GM23338 (cell line): ENCODE measurements around the gene ADGRG4. TPM values are rescaled to one million over a fixed set of nuclear protein-coding genes. Genes with fewer than 3 reads are reported as not detected.

Source experiments
- ATAC-seq: fragments of 200-7000 bp; cut with Tn5 transposase; 3 replicates; pipeline ENCODE4 v1.9.1; 2020
- DNase-seq: peaks from one replicate; pipeline ENCODE4 v3.0.0-alpha.2; 2015; ENCODE audit warnings: low spot score
- H2AFZ ChIP-seq: fragments of 200-600 bp; sonication (generic); 2 replicates; pipeline ENCODE4 v1.8.0; 2016; ENCODE audit warnings: antibody characterized with exemption, mild to moderate bottlenecking, moderate library complexity
- H3F3A ChIP-seq: fragments of 200-600 bp; sonication (generic); replicated peaks from 2 replicates; pipeline ENCODE4 v1.8.0; 2017; ENCODE audit warnings: antibody characterized with exemption, mixed run types, low read depth
- H3K27ac ChIP-seq: fragments of 200-600 bp; sonication (generic); 2 replicates; pipeline ENCODE4 v1.6.1; 2016; ENCODE audit warnings: low read depth
- H3K27me3 ChIP-seq: fragments of 200-600 bp; sonication (generic); 2 replicates; pipeline ENCODE4 v1.8.0; 2016; ENCODE audit warnings: mild to moderate bottlenecking, mixed run types, moderate library complexity; ENCODE audit not compliant: insufficient read depth
- H3K36me3 ChIP-seq: fragments of 200-600 bp; sonication (generic); 2 replicates; pipeline ENCODE4 v1.8.0; 2016; ENCODE audit warnings: mild to moderate bottlenecking; ENCODE audit not compliant: insufficient read depth
- H3K4me1 ChIP-seq: fragments of 200-600 bp; sonication (generic); 2 replicates; pipeline ENCODE4 v1.8.0; 2016; ENCODE audit warnings: mild to moderate bottlenecking, moderate library complexity; ENCODE audit not compliant: insufficient read depth
- H3K4me2 ChIP-seq: fragments of 200-600 bp; sonication (generic); 2 replicates; pipeline ENCODE4 v1.7.1; 2017; ENCODE audit warnings: mixed run types
- H3K4me3 ChIP-seq: fragments of 200-600 bp; sonication (generic); 2 replicates; pipeline ENCODE4 v1.6.1; 2016; ENCODE audit warnings: mixed run types
- H3K79me2 ChIP-seq: fragments of 200-600 bp; sonication (generic); replicated peaks from 2 replicates; pipeline ENCODE4 v1.8.0; 2017; ENCODE audit warnings: mild to moderate bottlenecking; ENCODE audit not compliant: insufficient read depth
- H3K9me2 ChIP-seq: fragments of 200-600 bp; sonication (generic); 2 replicates; pipeline ENCODE4 v1.8.0; 2017; ENCODE audit not compliant: insufficient read depth
- H4K20me1 ChIP-seq: fragments of 200-600 bp; sonication (generic); replicated peaks from 2 replicates; pipeline ENCODE4 v1.8.0; 2017; ENCODE audit warnings: mild to moderate bottlenecking; ENCODE audit not compliant: insufficient read depth
- H3K27ac Mint-ChIP-seq: 2 replicates; pipeline ENCODE4 v1.8.0; 2020; ENCODE audit warnings: inconsistent platforms, mild to moderate bottlenecking, moderate library complexity, mixed read lengths
- H3K27me3 Mint-ChIP-seq: 3 replicates; pipeline ENCODE4 v1.8.0; 2022; ENCODE audit warnings: low read depth, mild to moderate bottlenecking, moderate library complexity, mixed read lengths, inconsistent platforms; ENCODE audit not compliant: insufficient read depth, poor library complexity
- H3K36me3 Mint-ChIP-seq: 3 replicates; pipeline ENCODE4 v1.8.0; 2021; ENCODE audit warnings: low read depth, mild to moderate bottlenecking, inconsistent platforms, moderate library complexity, mixed read lengths
- H3K4me1 Mint-ChIP-seq: 3 replicates; pipeline ENCODE4 v1.8.0; 2020; ENCODE audit warnings: mild to moderate bottlenecking, inconsistent platforms, mixed read lengths
- H3K4me3 Mint-ChIP-seq: 3 replicates; pipeline ENCODE4 v1.8.0; 2021; ENCODE audit warnings: moderate library complexity, mild to moderate bottlenecking, inconsistent platforms, mixed read lengths
- H3K9me3 Mint-ChIP-seq: 3 replicates; pipeline ENCODE4 v1.8.0; 2020; ENCODE audit warnings: moderate library complexity, mild to moderate bottlenecking, inconsistent platforms, mixed read lengths
- CREB1 ChIP-seq: fragments of 250-450 bp; sonication (Bioruptor Pico); IDR thresholded peaks from 2 replicates; pipeline ENCODE4 v1.5.0; 2020; ENCODE audit warnings: low read depth, mild to moderate bottlenecking, moderate library complexity
- ETS1 ChIP-seq: IDR thresholded peaks from 2 replicates; pipeline ENCODE4 v1.6.1; 2016; ENCODE audit warnings: antibody characterized with exemption
- EZH2 ChIP-seq: fragments of 200-600 bp; sonication (generic); IDR thresholded peaks from one replicate; pipeline ENCODE4 v1.8.0; 2017; ENCODE audit warnings: antibody characterized with exemption, mild to moderate bottlenecking, low read depth; ENCODE audit not compliant: unreplicated experiment
- EZH2phosphoT487 ChIP-seq: fragments of 200-600 bp; sonication (generic); IDR thresholded peaks from one replicate; pipeline ENCODE4 v1.8.1; 2018; ENCODE audit warnings: antibody characterized with exemption; ENCODE audit not compliant: unreplicated experiment
- JUNB ChIP-seq: IDR thresholded peaks from one replicate; pipeline ENCODE4 v1.6.1; 2016; ENCODE audit warnings: antibody characterized with exemption; ENCODE audit not compliant: unreplicated experiment
- NANOG ChIP-seq: IDR thresholded peaks from 2 replicates; pipeline ENCODE4 v1.6.1; 2016; ENCODE audit warnings: antibody characterized with exemption, borderline replicate concordance
- POLR2AphosphoS5 ChIP-seq: IDR thresholded peaks from 2 replicates; pipeline ENCODE4 v1.6.1; 2016; ENCODE audit warnings: antibody characterized with exemption, low read depth
- STAT1 ChIP-seq: IDR thresholded peaks from one replicate; pipeline ENCODE4 v1.6.1; 2016; ENCODE audit warnings: antibody characterized with exemption; ENCODE audit not compliant: unreplicated experiment
- ZNF331 ChIP-seq: fragments of 250-450 bp; sonication (Bioruptor Pico); IDR thresholded peaks from 2 replicates; pipeline ENCODE4 v1.5.0; 2020; ENCODE audit warnings: low read depth, mild to moderate bottlenecking, moderate library complexity
- polyA plus RNA-seq: library from polyadenylated mRNA; unstranded; fragments of >200 nt; fragmentation: Nextera tagmentation; extraction: Ambion mirVana; gene quantifications from 2 replicates; pipeline ENCODE4 v1.2.1, GENCODE V29; 2016
- total RNA-seq: library from RNA; depleted of rRNA; stranded (reverse); fragments of >200 nt; shearing (Covaris generic); gene quantifications from 2 replicates; pipeline ENCODE4 v1.2.3, GENCODE V29; 2014
- TF ChIP-seq, protein P1 (sequence below): fragments of 250-450 bp; sonication (Bioruptor Pico); IDR thresholded peaks from 2 replicates; pipeline ENCODE4 v1.5.0; 2020; ENCODE audit warnings: mild to moderate bottlenecking, moderate library complexity
- TF ChIP-seq, protein P2 (sequence below), 2 experiments: fragments of 200-600 bp in 1 of 2; sonication (generic) in 1 of 2; conservative IDR thresholded peaks; 2 replicates each; pipeline versions ENCODE4 v1.5.1 to v1.6.1; 2016 to 2017; ENCODE audit warnings: antibody characterized with exemption in 2 of 2, low read depth in 2 of 2, mild to moderate bottlenecking in 2 of 2, moderate library complexity in 1 of 2
- TF ChIP-seq, protein P3 (sequence below): IDR thresholded peaks from one replicate; pipeline ENCODE4 v1.6.1; 2018; ENCODE audit warnings: antibody characterized with exemption; ENCODE audit not compliant: unreplicated experiment

ADGRG4 gene
- total and polyA plus RNA-seq, 2 experiments from 2014 or later: not detected

DNA sequence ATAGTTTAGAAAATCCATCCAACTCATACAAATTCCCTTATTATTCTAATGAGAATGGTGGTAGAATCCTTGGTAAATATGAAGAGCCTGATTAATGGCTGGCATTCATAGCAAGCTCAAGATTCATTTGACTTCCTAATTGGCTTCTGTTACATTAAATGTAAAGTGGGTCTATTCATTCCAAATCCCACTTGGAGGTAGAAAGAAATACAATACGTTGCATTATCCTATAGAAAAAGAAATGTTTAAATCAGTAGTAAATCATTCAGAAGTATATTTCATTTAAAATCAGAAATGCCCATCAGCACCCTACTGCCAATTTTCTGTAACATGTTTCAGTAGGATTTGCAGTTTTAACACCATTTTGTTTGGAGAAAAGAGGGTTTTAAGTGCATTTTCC lies 6.7 kb downstream of the ADGRG4 start:
- Histone ChIP-seq H3K9me2 (no peaks in the 10 kb centered on the region), H3K4me2 (no peak overlapping the region), H3K27me3 (no peaks in the 10 kb centered on the region), H3K36me3 (no peaks in the 10 kb centered on the region), H3K4me3 (no peak overlapping the region), H3K27ac (no peak overlapping the region), H3K4me1 (no peaks in the 10 kb centered on the region), H2AFZ (no peak overlapping the region), H3F3A (no peaks in the 10 kb centered on the region), H3K79me2 (no peaks in the 10 kb centered on the region), H4K20me1 (no peaks in the 10 kb centered on the region)
- Mint-ChIP-seq H3K4me1 (no peaks in the 10 kb centered on the region), H3K4me3 (no peak overlapping the region), H3K36me3 (no peaks in the 10 kb centered on the region), H3K9me3 (no peaks in the 10 kb centered on the region), H3K27me3 (no peaks in the 10 kb centered on the region), H3K27ac (no peak overlapping the region)
- DNase-seq: no peak
- TF ChIP-seq EZH2: no peak
- no peak for TF ChIP-seq STAT1
- TF ChIP-seq POLR2AphosphoS5: no peak
- no peak for TF ChIP-seq ETS1
- TF ChIP-seq NANOG: no peak
- TF ChIP-seq ZNF331 (CRISPR knock-in tag): no peak
- TF ChIP-seq, protein P1, sequence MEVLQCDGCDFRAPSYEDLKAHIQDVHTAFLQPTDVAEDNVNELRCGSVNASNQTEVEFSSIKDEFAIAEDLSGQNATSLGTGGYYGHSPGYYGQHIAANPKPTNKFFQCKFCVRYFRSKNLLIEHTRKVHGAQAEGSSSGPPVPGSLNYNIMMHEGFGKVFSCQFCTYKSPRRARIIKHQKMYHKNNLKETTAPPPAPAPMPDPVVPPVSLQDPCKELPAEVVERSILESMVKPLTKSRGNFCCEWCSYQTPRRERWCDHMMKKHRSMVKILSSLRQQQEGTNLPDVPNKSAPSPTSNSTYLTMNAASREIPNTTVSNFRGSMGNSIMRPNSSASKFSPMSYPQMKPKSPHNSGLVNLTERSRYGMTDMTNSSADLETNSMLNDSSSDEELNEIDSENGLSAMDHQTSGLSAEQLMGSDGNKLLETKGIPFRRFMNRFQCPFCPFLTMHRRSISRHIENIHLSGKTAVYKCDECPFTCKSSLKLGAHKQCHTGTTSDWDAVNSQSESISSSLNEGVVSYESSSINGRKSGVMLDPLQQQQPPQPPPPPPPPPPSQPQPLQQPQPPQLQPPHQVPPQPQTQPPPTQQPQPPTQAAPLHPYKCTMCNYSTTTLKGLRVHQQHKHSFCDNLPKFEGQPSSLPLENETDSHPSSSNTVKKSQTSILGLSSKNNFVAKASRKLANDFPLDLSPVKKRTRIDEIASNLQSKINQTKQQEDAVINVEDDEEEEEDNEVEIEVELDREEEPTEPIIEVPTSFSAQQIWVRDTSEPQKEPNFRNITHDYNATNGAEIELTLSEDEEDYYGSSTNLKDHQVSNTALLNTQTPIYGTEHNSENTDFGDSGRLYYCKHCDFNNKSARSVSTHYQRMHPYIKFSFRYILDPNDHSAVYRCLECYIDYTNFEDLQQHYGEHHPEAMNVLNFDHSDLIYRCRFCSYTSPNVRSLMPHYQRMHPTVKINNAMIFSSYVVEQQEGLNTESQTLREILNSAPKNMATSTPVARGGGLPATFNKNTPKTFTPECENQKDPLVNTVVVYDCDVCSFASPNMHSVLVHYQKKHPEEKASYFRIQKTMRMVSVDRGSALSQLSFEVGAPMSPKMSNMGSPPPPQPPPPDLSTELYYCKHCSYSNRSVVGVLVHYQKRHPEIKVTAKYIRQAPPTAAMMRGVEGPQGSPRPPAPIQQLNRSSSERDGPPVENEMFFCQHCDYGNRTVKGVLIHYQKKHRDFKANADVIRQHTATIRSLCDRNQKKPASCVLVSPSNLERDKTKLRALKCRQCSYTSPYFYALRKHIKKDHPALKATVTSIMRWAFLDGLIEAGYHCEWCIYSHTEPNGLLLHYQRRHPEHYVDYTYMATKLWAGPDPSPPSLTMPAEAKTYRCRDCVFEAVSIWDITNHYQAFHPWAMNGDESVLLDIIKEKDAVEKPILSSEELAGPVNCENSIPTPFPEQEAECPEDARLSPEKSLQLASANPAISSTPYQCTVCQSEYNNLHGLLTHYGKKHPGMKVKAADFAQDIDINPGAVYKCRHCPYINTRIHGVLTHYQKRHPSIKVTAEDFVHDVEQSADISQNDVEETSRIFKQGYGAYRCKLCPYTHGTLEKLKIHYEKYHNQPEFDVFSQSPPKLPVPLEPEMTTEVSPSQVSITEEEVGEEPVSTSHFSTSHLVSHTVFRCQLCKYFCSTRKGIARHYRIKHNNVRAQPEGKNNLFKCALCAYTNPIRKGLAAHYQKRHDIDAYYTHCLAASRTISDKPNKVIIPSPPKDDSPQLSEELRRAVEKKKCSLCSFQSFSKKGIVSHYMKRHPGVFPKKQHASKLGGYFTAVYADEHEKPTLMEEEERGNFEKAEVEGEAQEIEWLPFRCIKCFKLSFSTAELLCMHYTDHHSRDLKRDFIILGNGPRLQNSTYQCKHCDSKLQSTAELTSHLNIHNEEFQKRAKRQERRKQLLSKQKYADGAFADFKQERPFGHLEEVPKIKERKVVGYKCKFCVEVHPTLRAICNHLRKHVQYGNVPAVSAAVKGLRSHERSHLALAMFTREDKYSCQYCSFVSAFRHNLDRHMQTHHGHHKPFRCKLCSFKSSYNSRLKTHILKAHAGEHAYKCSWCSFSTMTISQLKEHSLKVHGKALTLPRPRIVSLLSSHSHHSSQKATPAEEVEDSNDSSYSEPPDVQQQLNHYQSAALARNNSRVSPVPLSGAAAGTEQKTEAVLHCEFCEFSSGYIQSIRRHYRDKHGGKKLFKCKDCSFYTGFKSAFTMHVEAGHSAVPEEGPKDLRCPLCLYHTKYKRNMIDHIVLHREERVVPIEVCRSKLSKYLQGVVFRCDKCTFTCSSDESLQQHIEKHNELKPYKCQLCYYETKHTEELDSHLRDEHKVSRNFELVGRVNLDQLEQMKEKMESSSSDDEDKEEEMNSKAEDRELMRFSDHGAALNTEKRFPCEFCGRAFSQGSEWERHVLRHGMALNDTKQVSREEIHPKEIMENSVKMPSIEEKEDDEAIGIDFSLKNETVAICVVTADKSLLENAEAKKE (CRISPR knock-in tag): no peak
- TF ChIP-seq, protein P2, sequence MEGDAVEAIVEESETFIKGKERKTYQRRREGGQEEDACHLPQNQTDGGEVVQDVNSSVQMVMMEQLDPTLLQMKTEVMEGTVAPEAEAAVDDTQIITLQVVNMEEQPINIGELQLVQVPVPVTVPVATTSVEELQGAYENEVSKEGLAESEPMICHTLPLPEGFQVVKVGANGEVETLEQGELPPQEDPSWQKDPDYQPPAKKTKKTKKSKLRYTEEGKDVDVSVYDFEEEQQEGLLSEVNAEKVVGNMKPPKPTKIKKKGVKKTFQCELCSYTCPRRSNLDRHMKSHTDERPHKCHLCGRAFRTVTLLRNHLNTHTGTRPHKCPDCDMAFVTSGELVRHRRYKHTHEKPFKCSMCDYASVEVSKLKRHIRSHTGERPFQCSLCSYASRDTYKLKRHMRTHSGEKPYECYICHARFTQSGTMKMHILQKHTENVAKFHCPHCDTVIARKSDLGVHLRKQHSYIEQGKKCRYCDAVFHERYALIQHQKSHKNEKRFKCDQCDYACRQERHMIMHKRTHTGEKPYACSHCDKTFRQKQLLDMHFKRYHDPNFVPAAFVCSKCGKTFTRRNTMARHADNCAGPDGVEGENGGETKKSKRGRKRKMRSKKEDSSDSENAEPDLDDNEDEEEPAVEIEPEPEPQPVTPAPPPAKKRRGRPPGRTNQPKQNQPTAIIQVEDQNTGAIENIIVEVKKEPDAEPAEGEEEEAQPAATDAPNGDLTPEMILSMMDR (conservative IDR thresholded peaks at IDR 0.05; ENCODE audit: low read depth in 2 of 2): no peak
- no peak for TF ChIP-seq JUNB
- no peak for TF ChIP-seq CREB1 (CRISPR knock-in tag)
- TF ChIP-seq, protein P3, sequence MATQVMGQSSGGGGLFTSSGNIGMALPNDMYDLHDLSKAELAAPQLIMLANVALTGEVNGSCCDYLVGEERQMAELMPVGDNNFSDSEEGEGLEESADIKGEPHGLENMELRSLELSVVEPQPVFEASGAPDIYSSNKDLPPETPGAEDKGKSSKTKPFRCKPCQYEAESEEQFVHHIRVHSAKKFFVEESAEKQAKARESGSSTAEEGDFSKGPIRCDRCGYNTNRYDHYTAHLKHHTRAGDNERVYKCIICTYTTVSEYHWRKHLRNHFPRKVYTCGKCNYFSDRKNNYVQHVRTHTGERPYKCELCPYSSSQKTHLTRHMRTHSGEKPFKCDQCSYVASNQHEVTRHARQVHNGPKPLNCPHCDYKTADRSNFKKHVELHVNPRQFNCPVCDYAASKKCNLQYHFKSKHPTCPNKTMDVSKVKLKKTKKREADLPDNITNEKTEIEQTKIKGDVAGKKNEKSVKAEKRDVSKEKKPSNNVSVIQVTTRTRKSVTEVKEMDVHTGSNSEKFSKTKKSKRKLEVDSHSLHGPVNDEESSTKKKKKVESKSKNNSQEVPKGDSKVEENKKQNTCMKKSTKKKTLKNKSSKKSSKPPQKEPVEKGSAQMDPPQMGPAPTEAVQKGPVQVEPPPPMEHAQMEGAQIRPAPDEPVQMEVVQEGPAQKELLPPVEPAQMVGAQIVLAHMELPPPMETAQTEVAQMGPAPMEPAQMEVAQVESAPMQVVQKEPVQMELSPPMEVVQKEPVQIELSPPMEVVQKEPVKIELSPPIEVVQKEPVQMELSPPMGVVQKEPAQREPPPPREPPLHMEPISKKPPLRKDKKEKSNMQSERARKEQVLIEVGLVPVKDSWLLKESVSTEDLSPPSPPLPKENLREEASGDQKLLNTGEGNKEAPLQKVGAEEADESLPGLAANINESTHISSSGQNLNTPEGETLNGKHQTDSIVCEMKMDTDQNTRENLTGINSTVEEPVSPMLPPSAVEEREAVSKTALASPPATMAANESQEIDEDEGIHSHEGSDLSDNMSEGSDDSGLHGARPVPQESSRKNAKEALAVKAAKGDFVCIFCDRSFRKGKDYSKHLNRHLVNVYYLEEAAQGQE: no peak
- no peak for TF ChIP-seq EZH2phosphoT487
- no peak for ATAC-seq
